ENCODE results near the gene LMX1B.

Gene LMX1B

GRCh38 chr9:126614455-126615244 lies 922 bp downstream of the LMX1B start:
- Histone ChIP-seq H3K4me1 (ENCODE audit: control insufficient read depth, insufficient read depth, low read length) (peaks cover 4% of the 10 kb centered on the region; the same call in 1 of the 2 replicates), H3K9me3 (ENCODE audit: control insufficient read depth, insufficient read depth, low read depth, low read length) (no peaks in the 10 kb centered on the region), H3K27ac (ENCODE audit: extremely low read depth, low read depth, low read length) (peak overlapping the region; percentile 24; the same call in 1 of the 2 replicates), H3K36me3 (ENCODE audit: control insufficient read depth in 2 of 2, insufficient read depth in 1 of 2, low read length in 2 of 2) (peaks cover 0 to 10% of the 10 kb centered on the region in 2 experiments; a peak in 1 of 3 replicates), H3K4me3 (ENCODE audit: low read depth, low read length) (peak overlapping the region; percentile 46)
- ChIA-PET POLR2A (no interaction called here), CTCF (interaction anchor here (1.8 kb wide), 1 partner anchor 88 kb away, joined by 6 read pairs; no protein-coding TSS in a partner anchor)
- TF ChIP-seq ZFP69B (tag by site-specific recombination; IDR thresholded peaks at IDR 0.05) (no peak), MEIS1 (CRISPR knock-in tag; IDR thresholded peaks at IDR 0.05; ENCODE audit: borderline replicate concordance) (no peak), ZNF585B (tag by site-specific recombination; IDR thresholded peaks at IDR 0.05) (no peak), ZNF175 (tag by site-specific recombination; IDR thresholded peaks at IDR 0.05) (no peak), PATZ1 (tag by site-specific recombination; IDR thresholded peaks at IDR 0.05) (peak; percentile 25; the same call in 1 of the 2 replicates), ZBTB8A (tag by site-specific recombination; IDR thresholded peaks at IDR 0.05) (peak; percentile 89), ZEB2 (tag by site-specific recombination; IDR thresholded peaks at IDR 0.05) (0 out of 2 replicates have a peak, but pooled peaks have one; percentile 20), ZNF600 (tag by site-specific recombination; IDR thresholded peaks at IDR 0.05) (no peak), ZNF660 (tag by site-specific recombination; IDR thresholded peaks at IDR 0.05) (no peak), ZNF350 (tag by site-specific recombination; IDR thresholded peaks at IDR 0.05) (no peak), KLF10 (tag by site-specific recombination; IDR thresholded peaks at IDR 0.05) (no peak), ZNF626 (tag by site-specific recombination; IDR thresholded peaks at IDR 0.05) (no peak), PRDM10 (tag by site-specific recombination; IDR thresholded peaks at IDR 0.05) (no peak), ZNF302 (tag by site-specific recombination; IDR thresholded peaks at IDR 0.05; ENCODE audit: low read depth) (no peak), ZNF449 (tag by site-specific recombination; IDR thresholded peaks at IDR 0.05) (no peak), ZNF777 (tag by site-specific recombination; IDR thresholded peaks at IDR 0.05; ENCODE audit: borderline replicate concordance) (peak; percentile 82), ZBTB44 (tag by site-specific recombination; IDR thresholded peaks at IDR 0.05) (no peak), ZNF555 (tag by site-specific recombination; conservative IDR thresholded peaks at IDR 0.05) (no peak), ZNF223 (tag by site-specific recombination; IDR thresholded peaks at IDR 0.05) (no peak), SETDB1 (IDR thresholded peaks at IDR 0.05; ENCODE audit: insufficient read length, low read length) (no peak), PRDM2 (tag by site-specific recombination; IDR thresholded peaks at IDR 0.05; ENCODE audit: borderline replicate concordance) (no peak), ZNF23 (tag by site-specific recombination; IDR thresholded peaks at IDR 0.05; ENCODE audit: borderline replicate concordance) (no peak)

Data from HEK293 (cell line).